HepG2 (cell line): ENCODE data around the gene DNALI1. TPM values are rescaled to one million over a fixed set of nuclear protein-coding genes. Genes with fewer than 3 reads are reported as not detected.

Experiments
- CENPT ChIP-seq: sonication (generic); formaldehyde crosslinking; IDR thresholded peaks from 2 replicates; pipeline ENCODE4 v1.8.0; 2022; ENCODE audit warnings: low read depth, mild to moderate bottlenecking, moderate library complexity, missing genetic modification reagents
- DNMT3B ChIP-seq: conservative IDR thresholded peaks from 2 replicates; pipeline ENCODE4 v1.6.1; 2016; ENCODE audit warnings: missing biosample characterization, control low read depth
- EED ChIP-seq: sonication (generic); formaldehyde crosslinking; IDR thresholded peaks from 2 replicates; pipeline ENCODE4 v1.5.0; 2020; ENCODE audit warnings: mild to moderate bottlenecking, missing genetic modification reagents
- FOXO4 ChIP-seq: sonication (generic); formaldehyde crosslinking; conservative IDR thresholded peaks from 2 replicates; pipeline ENCODE4 v1.8.1; 2023; ENCODE audit warnings: missing genetic modification reagents
- GTF3A ChIP-seq: sonication (generic); formaldehyde crosslinking; conservative IDR thresholded peaks from 2 replicates; pipeline ENCODE4 v1.4.0; 2020; ENCODE audit warnings: mild to moderate bottlenecking, missing genetic modification reagents
- HOXA3 ChIP-seq: sonication (generic); formaldehyde crosslinking; IDR thresholded peaks from 2 replicates; pipeline ENCODE4 v1.5.0; 2020; ENCODE audit warnings: missing genetic modification reagents
- KLF6 ChIP-seq: IDR thresholded peaks from 2 replicates; pipeline ENCODE4 v1.8.0; 2016; ENCODE audit warnings: missing biosample characterization, missing genetic modification reagents
- MED8 ChIP-seq: sonication (generic); formaldehyde crosslinking; IDR thresholded peaks from 2 replicates; pipeline ENCODE4 v1.8.1; 2023; ENCODE audit warnings: mild to moderate bottlenecking, missing genetic modification reagents; ENCODE audit not compliant: insufficient replicate concordance
- ONECUT2 ChIP-seq: sonication (generic); formaldehyde crosslinking; IDR thresholded peaks from 2 replicates; pipeline ENCODE4 v1.4.0; 2020; ENCODE audit warnings: missing genetic modification reagents
- SAP130 ChIP-seq: IDR thresholded peaks from 2 replicates; pipeline ENCODE4 v1.6.1; 2016; ENCODE audit warnings: low read depth
- SIN3A ChIP-seq: IDR thresholded peaks from 2 replicates; pipeline ENCODE4 v1.6.1; 2011; ENCODE audit warnings: low read depth, mild to moderate bottlenecking, control low read depth, low read length, borderline replicate concordance
- SNAPC4 ChIP-seq: sonication (generic); formaldehyde crosslinking; IDR thresholded peaks from 2 replicates; pipeline ENCODE4 v1.4.0; 2020; ENCODE audit warnings: mild to moderate bottlenecking, missing genetic modification reagents
- SNRNP70 ChIP-seq: fragments of 200-400 bp; formaldehyde crosslinking; IDR thresholded peaks from 2 replicates; pipeline ENCODE4 v1.6.1; 2017; ENCODE audit warnings: mild to moderate bottlenecking, low read depth, low read length, moderate library complexity
- TAF1 ChIP-seq: sonication (generic); formaldehyde crosslinking; IDR thresholded peaks from 2 replicates; pipeline ENCODE4 v1.4.0; 2020; ENCODE audit warnings: missing genetic modification reagents
- TP53 ChIP-seq: sonication (generic); formaldehyde crosslinking; conservative IDR thresholded peaks from 2 replicates; pipeline ENCODE4 v1.4.0; 2020; ENCODE audit warnings: missing genetic modification reagents
- YEATS4 ChIP-seq: sonication (generic); formaldehyde crosslinking; IDR thresholded peaks from 2 replicates; pipeline ENCODE4 v1.4.0; 2020; ENCODE audit warnings: missing genetic modification reagents, borderline replicate concordance
- ZNF263 ChIP-seq: sonication (generic); formaldehyde crosslinking; IDR thresholded peaks from 2 replicates; pipeline ENCODE4 v1.4.0; 2020; ENCODE audit warnings: missing genetic modification reagents
- ZNF335 ChIP-seq: sonication (generic); formaldehyde crosslinking; IDR thresholded peaks from 2 replicates; pipeline ENCODE4 v1.4.0; 2020; ENCODE audit warnings: missing genetic modification reagents
- ZNF33A ChIP-seq: sonication (generic); formaldehyde crosslinking; IDR thresholded peaks from 2 replicates; pipeline ENCODE4 v1.5.1; 2020; ENCODE audit warnings: missing genetic modification reagents, mild to moderate bottlenecking, moderate library complexity, borderline replicate concordance
- ZNF549 ChIP-seq: sonication (generic); formaldehyde crosslinking; IDR thresholded peaks from 2 replicates; pipeline ENCODE4 v1.5.0; 2020; ENCODE audit warnings: missing genetic modification reagents
- ZNF556 ChIP-seq: sonication (generic); formaldehyde crosslinking; IDR thresholded peaks from 2 replicates; pipeline ENCODE4 v1.4.0; 2020; ENCODE audit warnings: mild to moderate bottlenecking, missing genetic modification reagents, borderline replicate concordance
- ZNF749 ChIP-seq: sonication (generic); formaldehyde crosslinking; IDR thresholded peaks from 2 replicates; pipeline ENCODE4 v1.8.0; 2022; ENCODE audit warnings: mild to moderate bottlenecking, missing genetic modification reagents, moderate library complexity, borderline replicate concordance
- ZSCAN12 ChIP-seq: sonication (generic); formaldehyde crosslinking; IDR thresholded peaks from 2 replicates; pipeline ENCODE4 v1.9.0; 2021; ENCODE audit warnings: mild to moderate bottlenecking, missing genetic modification reagents
- polyA plus RNA-seq, 8 experiments: library from polyadenylated mRNA; depleted of rRNA in 3 of 8; stranded (reverse) in 7 of 8; unstranded in 1 of 8; fragments of >200 nt; fragmentation: Illumina TruSeq in 4 of 8; extraction: Trizol in 4 of 8; gene quantifications; 2 replicates each; pipeline versions ENCODE4 v1.2.1 to v1.2.3, GENCODE V29; 2011 to 2016; ENCODE audit warnings: low read depth in 4 of 8, missing spikeins in 1 of 8, mixed read lengths in 1 of 8; ENCODE audit not compliant: insufficient read depth in 1 of 8
- total RNA-seq, 5 experiments: library from RNA; depleted of rRNA; stranded (reverse); fragments of >200 nt; fragmentation: Illumina TruSeq; extraction: Trizol; gene quantifications; 2 replicates each; pipeline ENCODE4 v1.2.3, GENCODE V29; 2016; ENCODE audit warnings: low read depth in 1 of 5
- TF ChIP-seq, protein P1 (sequence below): IDR thresholded peaks from 2 replicates; pipeline ENCODE4 v1.6.1; 2016; ENCODE audit warnings: low read depth, borderline replicate concordance

Gene DNALI1
- total and polyA plus RNA-seq, 2 of the 13 experiments (the other 11 are each of a cell fraction or from before 2014, with no cell fraction given) = 0.42 to 0.70 TPM

DNA sequence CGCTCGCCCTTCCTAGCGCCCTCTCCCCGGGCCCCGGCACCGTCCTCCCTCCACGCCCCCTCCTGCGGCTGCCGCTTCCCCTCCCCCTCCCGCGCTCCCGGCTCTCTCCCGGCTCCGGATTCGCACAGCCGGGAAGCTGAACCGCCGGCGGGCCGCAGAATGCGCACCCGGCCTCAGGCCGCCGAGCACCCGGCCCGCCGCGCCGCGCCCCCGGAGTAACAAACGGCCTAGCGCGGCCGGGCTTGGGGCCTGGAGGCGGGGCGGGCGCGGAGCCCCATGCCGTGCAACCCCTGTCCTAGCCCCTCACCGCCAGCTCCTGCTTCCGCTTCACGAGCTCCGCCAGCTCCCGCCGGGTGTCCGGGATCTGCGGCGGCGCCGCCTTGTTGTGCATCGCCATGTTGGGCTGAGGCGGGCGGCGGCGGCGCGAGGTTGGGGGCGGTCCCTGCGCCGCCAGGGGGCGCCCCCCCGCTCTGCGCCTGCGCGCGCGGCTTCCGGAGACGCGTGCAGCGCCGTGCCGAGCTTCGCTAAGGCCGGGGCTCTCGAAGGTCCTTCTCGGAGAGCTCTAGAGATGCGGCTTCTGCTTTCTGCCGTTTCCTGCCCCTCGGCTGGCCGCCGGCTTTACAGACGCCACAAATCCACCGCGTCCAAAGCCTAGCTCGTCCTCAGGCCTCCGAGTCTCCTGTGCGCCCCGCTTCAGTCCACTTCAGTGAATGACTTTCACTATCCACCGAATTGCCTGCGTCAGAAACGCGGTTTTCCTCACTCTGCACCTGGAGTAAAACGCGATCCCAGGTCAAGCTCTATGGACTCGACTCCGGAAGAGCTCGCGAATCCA, 42.2 kb upstream of the DNALI1 start, which contains the start of gene MEAF6 (continued):
- TF ChIP-seq SIN3A (peak; percentile 65; the same call in 1 of the 2 replicates), ZNF335 (CRISPR knock-in tag) (peak; percentile 56; the same call in 1 of the 2 replicates), SNRNP70 (no peak), ZNF263 (peak; percentile 78), ONECUT2 (CRISPR knock-in tag) (0 out of 2 replicates have a peak, but pooled peaks have one; percentile 55), ZNF749 (CRISPR knock-in tag) (0 out of 2 replicates have a peak, but pooled peaks have one; percentile 26), CENPT (peak; percentile 74; the same call in 1 of the 2 replicates), MED8 (CRISPR knock-in tag) (peak; percentile 10), ZNF556 (CRISPR knock-in tag) (peak; percentile 61; the same call in 1 of the 2 replicates), TP53 (CRISPR knock-in tag) (peak; percentile 86), GTF3A (CRISPR knock-in tag) (0 out of 2 replicates have a peak, but pooled peaks have one; percentile 69), ZNF33A (CRISPR knock-in tag) (0 out of 2 replicates have a peak, but pooled peaks have one; percentile 59), SAP130 (peak; percentile 68), FOXO4 (0 out of 2 replicates have a peak, but pooled peaks have one; percentile 59), EED (CRISPR knock-in tag) (0 out of 2 replicates have a peak, but pooled peaks have one; percentile 17), KLF6 (peak; percentile 69; the same call in 1 of the 2 replicates), SNAPC4 (CRISPR knock-in tag) (no peak), YEATS4 (CRISPR knock-in tag) (peak; percentile 91), DNMT3B (0 out of 2 replicates have a peak, but pooled peaks have one; percentile 56), HOXA3 (CRISPR knock-in tag) (peak; percentile 91), ZNF549 (CRISPR knock-in tag) (no peak), TAF1 (peak; percentile 78), ZSCAN12 (peak; percentile 73; the same call in 1 of the 2 replicates)
- TF ChIP-seq, protein P1, sequence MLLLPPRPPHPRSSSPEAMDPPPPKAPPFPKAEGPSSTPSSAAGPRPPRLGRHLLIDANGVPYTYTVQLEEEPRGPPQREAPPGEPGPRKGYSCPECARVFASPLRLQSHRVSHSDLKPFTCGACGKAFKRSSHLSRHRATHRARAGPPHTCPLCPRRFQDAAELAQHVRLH (CRISPR knock-in tag) = peak; percentile 72; the same call in 1 of the 2 replicates
